NCI-H1436 treated with DMSO at 0.1 percent for 48 hours (cell line): Measurements from ENCODE around the gene MIOS.

Source experiments
- DNase-seq: peaks from one replicate; lab custom pipeline; 2025; lab: John Stamatoyannopoulos, UW

Gene MIOS

GRCh38 chr7:7583731-7584130 is 17.0 kb downstream of the MIOS start:
- no peak for DNase-seq

GRCh38 chr7:7584653-7585052 is 18.0 kb downstream of the MIOS start:
- DNase-seq: no peak

- DNase-seq: no peak
Observed at GRCh38 chr7:7585241-7585928, 18.7 kb downstream of the MIOS start.

- no peak for DNase-seq
Observed at GRCh38 chr7:7595451-7595850, 28.8 kb downstream of the MIOS start.

GRCh38 chr7:7596176-7596575 is 29.5 kb downstream of the MIOS start:
- DNase-seq: no peak

GRCh38 chr7:7607010-7607409 is 40.3 kb downstream of the MIOS start:
- DNase-seq: no peak

- no peak for DNase-seq
Observed at GRCh38 chr7:7609330-7609729, 42.6 kb downstream of the MIOS start.

DNA sequence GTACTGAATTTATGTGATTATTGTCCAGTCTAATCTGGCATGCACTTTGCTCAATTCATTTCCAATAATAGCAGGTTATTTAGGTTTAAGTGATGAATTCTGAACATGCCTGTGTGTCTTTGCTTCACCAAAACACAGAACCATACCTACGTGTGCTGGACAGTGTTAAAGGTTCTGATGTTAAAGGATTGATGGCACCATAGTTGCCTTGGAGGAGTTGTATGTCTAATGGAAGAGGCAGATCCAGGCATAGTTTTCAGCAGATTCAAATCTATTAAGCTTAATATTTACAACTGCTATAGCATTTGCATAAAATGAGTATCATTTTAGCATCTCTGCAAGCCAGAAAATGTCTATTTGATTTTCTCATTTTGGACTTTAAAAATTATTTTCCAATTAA is 45.8 kb downstream of the MIOS start:
- DNase-seq: no peak

DNA sequence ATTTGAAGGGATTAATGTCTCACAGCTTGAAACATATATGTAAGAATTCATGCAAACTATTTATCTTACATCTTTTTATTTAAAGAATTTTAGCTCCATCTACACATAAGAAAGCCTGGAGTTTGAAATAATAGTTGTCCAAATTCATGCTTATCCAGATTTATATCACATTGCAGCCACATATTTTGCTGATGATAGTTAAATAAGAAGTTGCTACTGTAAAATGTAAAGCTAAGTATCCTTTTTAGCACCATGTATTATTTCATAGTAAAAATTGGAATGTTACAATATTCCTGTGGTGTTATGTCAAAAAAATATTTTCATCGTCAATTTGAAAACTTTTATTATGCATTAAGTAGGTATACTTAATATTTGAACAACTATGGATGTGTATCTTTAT is 46.5 kb downstream of the MIOS start:
- DNase-seq: no peak

GRCh38 chr7:7614018-7614741 is 47.5 kb downstream of the MIOS start:
- DNase-seq: no peak

DNA sequence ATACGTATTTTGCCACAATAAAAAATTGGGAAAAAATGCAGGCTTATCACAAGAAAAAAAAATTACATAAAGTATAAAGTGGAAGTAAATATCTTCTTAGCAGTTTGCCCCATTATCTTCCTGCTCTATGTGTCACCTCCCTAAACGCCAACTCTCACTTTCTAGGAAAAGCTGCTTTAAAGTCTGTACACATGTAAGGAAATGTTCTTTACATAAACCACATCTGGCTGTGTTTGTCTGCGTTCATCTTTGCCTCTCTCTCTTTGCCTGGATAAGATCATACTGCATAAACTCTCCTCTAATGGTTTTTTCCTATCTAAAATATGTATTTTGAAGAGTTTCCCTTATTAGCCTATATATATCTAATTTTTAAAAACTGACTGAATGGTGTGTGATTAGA is 50.9 kb downstream of the MIOS start:
- DNase-seq: no peak

DNA sequence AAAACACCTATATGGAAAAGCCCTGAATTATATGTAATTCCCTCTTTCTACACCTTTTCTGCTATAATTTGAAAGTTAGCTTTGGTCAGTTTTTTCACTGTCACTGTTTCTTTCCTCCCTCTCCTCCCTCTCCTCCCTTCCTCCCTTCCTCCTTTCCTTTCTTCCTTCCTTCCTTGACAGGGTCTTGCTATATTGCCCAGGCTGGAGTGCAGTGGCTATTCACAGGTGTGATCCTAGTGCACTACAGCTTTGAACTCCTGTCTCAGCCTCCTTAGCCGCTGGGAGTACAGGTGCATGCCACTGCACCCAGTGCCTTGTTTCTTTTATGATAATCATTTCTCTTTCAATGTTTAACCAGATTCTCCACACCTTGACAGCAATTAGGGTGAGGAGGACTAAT is 51.7 kb downstream of the MIOS start:
- DNase-seq: no peak

DNA sequence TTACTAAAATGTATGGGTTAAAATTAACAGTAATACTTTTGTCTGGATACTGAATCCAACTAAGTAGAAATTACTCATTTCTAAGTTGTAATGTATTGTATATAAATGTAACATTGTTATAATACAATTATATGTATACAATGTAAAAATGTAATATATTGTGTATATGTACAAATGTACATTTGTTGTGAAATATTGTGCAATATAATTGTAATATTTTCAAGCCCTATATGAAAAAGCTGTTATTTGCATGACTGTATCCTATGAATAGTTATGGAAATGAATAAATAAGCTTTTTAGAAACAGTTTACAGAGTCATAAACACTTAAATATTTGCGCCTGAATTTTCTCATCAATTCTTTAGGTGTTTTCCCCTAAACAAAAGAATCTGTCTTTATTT is 53.6 kb downstream of the MIOS start:
- DNase-seq: no peak

DNA sequence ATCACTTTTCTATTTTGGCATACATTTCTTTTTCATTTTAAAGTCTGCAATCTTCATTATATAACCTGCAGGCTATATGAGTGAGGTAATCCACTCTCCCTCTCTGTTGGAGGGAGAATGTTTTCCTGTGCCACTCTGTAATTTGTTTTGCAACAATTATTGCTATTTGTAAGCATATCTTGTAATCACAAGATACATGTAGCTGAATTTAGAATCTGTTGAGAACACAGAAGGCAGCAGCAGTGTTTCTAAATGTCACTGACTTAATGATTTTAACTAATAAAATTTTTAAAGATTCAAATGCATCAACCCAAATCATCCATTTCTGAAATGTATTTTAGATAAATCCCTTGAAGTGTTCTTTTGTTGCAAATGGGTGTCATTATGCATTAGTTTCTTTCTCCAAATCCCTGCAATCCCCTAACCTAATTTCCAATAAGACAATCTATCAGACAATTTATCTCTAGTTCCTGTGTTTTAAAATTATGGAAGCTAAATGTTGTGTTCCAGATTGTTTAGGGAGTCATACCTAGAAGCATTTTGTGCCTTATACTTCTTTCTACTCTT is 54.0 kb downstream of the MIOS start:
- DNase-seq: no peak

DNA sequence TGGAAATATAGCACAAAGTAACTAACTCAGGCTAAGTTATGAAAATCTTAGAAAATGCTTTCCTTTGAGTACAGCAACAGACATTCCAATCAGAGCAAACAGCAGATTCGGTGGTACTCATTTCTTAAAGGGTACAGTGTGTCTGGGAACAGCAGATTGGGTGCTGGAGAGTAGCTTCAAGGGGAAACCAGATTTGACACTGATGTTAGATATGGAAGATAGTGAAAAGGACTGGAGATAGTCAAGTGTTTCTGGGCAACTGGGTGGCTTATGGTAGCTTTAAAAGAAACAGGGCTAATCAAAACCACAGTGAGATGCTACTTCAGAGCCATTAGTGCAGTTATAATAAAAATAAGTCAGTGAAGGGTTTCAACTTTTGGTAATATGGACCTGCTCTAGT is 61.8 kb downstream of the MIOS start:
- no peak for DNase-seq

- no peak for DNase-seq
Observed at GRCh38 chr7:7630626-7631329, 64.1 kb downstream of the MIOS start.

DNA sequence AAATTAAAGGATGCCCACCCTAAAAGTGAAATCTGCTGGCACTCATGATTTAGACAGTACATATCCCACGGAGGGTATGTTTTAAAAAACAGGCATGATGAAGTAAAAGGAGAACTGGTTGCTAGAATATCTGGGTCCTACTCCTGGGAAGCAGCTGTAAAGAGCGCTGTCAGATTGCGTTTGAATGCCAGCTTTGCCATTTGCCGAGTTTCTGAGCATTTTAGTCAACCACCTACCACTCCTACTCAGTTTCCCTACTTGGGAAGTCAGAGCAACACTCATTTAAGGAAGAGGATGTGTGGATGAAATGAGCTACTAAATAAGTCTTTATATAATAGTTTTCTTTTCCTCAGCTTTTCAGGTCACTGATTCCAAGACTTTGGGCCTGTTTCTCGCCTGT is 72.7 kb downstream of the MIOS start:
- DNase-seq: no peak

GRCh38 chr7:7639847-7640220 is 73.2 kb downstream of the MIOS start:
- no peak for DNase-seq

- peak; percentile 98 for DNase-seq
Observed at GRCh38 chr7:7640221-7641128, 73.8 kb downstream of the MIOS start, which contains the start of gene UMAD1. TSS of gene UMAD1 (plus strand) at chr7:7640752. CDS start at chr7:7673372, 32,620 bp downstream.

GRCh38 chr7:7641129-7641663 is 74.5 kb downstream of the MIOS start:
- no peak for DNase-seq

DNA sequence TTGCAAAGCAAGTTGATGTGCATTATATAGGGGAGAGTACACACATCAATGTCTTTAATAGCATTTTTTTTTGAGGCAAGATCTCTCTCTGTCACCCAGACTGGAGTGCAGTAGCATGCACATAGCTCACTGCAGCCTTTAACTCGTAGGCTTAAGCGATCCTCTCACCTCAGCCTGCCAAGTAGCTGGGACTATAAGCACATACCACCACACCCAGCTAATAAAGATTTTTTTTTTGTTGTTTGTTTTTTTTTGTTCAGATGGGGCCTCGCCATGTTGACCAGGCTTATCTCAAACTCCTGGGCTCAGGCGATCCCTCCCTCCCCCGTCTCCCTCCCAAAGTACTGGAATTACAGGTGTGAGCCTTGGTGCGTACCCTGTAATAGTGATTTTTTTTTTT is 75.4 kb downstream of the MIOS start:
- DNase-seq: no peak
